GM21526 (cell line): Measurements from ENCODE around the gene ARVCF.

ENCODE experiments used
- ATAC-seq: cut with Tn5 transposase; IDR thresholded peaks from one replicate; pipeline ENCODE4 v1.9.1; 2021; ENCODE audit warnings: moderate library complexity; ENCODE audit not compliant: unreplicated experiment, low FRiP score

The ARVCF gene

GRCh38 chr22:19976671-19977070 is 40.0 kb downstream of the ARVCF start:
- no peak for ATAC-seq

GRCh38 chr22:19975707-19976035 is 41.0 kb downstream of the ARVCF start:
- no peak for ATAC-seq

GRCh38 chr22:19974935-19975706 is 41.5 kb downstream of the ARVCF start:
- ATAC-seq, result no peak

DNA sequence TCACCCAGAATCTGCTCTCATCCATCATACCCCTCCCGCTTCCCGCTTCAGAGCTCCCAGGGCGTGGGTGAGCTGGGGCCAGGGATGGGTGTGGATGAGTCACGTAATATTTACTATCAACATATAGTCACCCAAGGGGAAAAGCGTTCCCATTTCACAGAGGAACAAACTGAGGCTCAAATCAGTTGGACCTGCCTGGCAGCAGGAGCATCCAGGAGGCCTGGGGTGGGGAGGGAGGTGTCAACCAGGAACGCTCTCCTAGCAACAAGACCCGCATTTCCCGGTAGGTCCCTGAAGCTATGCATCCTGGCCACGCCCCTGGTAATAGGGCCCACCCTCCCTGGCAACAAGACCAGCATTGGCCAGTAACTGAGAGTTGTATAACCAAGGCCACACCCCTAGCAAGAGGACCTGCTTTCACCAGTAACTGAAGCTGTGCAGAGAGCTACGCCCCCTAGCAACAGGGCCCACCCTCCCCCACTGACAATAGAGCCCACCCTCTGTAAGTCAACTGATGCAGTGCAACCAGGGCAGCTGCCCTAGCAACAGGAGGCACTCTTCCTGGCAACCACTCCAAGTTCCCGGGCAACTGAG is 42.3 kb downstream of the ARVCF start:
- no peak for ATAC-seq

DNA sequence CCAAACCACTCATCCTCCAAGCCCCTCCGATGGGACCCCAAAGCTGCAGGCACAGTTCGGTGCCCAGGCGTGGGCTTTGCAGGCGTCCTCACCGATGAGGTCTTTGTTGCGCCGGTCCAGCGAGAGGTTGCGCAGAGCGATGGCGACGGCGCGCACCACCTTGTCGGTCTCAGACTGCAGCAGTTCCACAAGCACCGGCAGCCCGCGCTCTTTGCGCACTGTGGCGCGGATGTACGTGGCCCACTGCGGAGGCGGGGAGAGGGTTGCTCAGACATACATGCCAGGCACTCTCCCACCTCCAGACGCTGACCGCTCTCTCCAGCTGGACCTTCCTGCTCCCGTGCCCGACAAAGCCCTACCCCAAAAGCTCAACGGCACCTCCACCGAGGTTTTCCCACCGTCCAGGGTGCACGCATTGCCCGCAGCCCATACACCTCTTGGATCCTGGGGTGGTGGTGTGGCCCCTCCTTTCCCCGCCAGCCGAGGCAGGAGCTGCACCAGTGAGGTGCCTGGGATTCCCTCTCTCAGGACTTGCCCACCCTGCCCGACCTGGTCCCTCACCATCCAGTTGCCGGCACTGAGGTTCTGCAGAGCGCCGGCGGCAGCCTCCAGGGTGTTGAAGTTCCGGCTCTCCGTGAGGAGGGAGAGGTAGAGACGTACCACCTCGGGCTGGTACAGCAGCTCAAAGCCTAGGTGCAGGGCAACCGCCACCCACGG is 42.9 kb downstream of the ARVCF start:
- no peak for ATAC-seq

GRCh38 chr22:19972652-19973550 is 43.7 kb downstream of the ARVCF start:
- ATAC-seq, result no peak

- no peak for ATAC-seq
These were observed 44.4 kb downstream of the ARVCF start for GRCh38 chr22:19972251-19972650.

DNA sequence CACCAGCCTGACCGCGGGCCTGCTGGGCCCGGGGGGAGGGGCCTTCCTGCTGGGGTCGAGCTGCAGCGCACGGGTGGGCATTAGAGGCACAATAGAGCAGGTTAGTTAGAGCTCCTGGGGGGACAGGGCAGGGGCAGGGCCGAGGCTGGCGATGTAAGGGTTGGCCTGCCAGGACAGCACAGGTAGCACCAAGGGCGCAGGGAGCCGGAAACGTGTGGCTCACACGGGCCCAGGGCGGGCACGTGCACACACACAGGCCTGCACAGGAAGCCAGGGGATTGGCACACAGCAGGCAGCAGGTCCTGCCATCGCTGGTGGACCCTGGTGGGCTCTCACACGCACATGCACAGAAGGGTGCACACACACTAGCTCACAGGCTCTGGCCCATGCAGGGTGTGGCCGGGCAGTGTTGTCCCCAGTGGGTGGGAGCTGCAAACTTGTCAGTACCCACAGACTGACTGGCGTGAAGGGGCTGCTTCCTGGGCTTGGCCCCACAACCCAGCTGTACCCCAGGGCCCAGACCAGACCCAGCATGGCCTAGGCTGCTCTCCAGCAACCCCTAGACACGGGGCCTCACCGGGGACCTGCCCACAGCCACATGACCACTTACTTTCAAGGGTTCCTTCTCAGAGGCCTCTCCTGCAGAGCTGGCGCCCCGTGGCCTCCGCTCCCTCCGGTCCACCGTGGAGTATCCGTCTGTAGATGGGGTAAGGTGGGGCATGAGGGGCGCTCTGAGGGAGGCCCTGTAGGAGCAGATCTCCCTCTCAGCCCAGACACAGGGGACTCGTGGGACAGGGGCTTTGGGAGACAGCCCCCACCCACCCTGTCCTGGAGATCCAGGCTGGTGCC is 45.1 kb downstream of the ARVCF start:
- ATAC-seq, result no peak

- no peak for ATAC-seq
These were observed 45.9 kb downstream of the ARVCF start for GRCh38 chr22:19970479-19971275.

GRCh38 chr22:19970031-19970478 is 46.6 kb downstream of the ARVCF start:
- ATAC-seq, result no peak

DNA sequence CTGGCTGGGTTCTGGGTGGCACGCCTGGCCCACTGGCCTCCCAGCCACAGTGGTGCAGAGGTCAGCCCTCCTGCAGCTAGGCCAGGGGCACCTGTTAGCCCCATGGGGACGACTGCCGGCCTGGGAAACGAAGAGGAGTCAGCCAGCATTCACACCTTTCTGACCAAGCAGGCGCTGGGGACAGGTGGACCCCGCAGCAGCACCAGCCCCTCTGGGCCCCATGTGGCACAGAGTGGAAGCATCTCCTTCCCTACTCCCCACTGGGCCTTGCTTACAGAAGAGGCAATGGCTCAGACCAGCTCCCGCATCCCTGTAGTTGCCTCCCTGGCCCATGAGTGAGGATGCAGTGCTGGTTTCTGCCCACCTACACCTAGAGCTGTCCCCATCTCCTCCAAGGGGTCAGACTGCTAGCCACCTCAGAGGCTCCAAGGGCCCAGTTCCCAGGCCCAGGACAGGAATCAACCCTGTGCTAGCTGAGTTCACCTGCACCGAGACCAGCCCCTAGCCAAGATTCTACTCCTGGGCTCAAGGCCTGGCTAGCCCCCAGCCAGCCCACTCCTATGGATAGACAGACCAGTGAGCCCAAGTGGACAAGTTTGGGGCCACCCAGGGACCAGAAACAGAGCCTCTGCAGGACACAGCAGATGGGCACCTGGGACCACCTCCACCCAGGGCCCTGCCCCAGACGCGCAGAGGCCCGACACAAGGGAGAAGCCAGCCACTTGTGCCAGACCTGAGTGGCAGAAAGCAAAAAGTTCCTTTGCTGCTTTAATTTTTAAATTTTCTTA is 47.3 kb downstream of the ARVCF start:
- no peak for ATAC-seq

GRCh38 chr22:19968450-19968891 is 48.2 kb downstream of the ARVCF start:
- no peak for ATAC-seq

- no peak for ATAC-seq
These were observed 48.7 kb downstream of the ARVCF start for GRCh38 chr22:19967850-19968449.

- no peak for ATAC-seq
These were observed 49.5 kb downstream of the ARVCF start for GRCh38 chr22:19966908-19967750.

GRCh38 chr22:19965771-19966709 is 50.6 kb downstream of the ARVCF start:
- ATAC-seq, result no peak
